WERI-Rb-1 (cell line): ENCODE data around the gene TCFL5.

Experiments used
- DNase-seq: peaks from one replicate; pipeline ENCODE4 v3.0.0-alpha.2; 2020
- H3K27ac ChIP-seq: fragments of 250-450 bp; sonication (Bioruptor Pico); 2 replicates; pipeline ENCODE4 v1.5.1; 2020; ENCODE audit warnings: mild to moderate bottlenecking, moderate library complexity
- H3K27me3 ChIP-seq: fragments of 250-450 bp; sonication (Bioruptor Pico); 2 replicates; pipeline ENCODE4 v1.5.1; 2021; ENCODE audit warnings: mild to moderate bottlenecking, low read depth, moderate library complexity; ENCODE audit not compliant: insufficient read depth, severe bottlenecking
- H3K36me3 ChIP-seq: fragments of 250-450 bp; sonication (Bioruptor Pico); 2 replicates; pipeline ENCODE4 v1.5.1; 2020; ENCODE audit warnings: mild to moderate bottlenecking, moderate library complexity
- H3K4me3 ChIP-seq: 2 replicates; pipeline ENCODE4 v1.5.1; 2011; ENCODE audit warnings: low read depth, mild to moderate bottlenecking, control low read depth, low read length
- H3K9me3 ChIP-seq: fragments of 250-450 bp; sonication (Bioruptor Pico); 2 replicates; pipeline ENCODE4 v1.5.1; 2021; ENCODE audit warnings: mild to moderate bottlenecking, moderate library complexity; ENCODE audit not compliant: severe bottlenecking
- CTCF ChIP-seq: IDR thresholded peaks from 2 replicates; pipeline ENCODE4 v1.5.1; 2011; ENCODE audit warnings: low read depth, mild to moderate bottlenecking, control low read depth, inconsistent platforms, low read length

The TCFL5 gene

GRCh38 chr20:62795023-62795761, 66.4 kb downstream of the TCFL5 start:
- peak overlapping the region; percentile 78 for H3K4me3 ChIP-seq
- no peaks in the 10 kb centered on the region for H3K27me3 ChIP-seq
- peak overlapping the region; percentile 91 for H3K27ac ChIP-seq
- peak; percentile 76 for DNase-seq
- no peak for TF ChIP-seq CTCF
- H3K36me3 ChIP-seq: peaks cover 32% of the 10 kb centered on the region
- no peaks in the 10 kb centered on the region for H3K9me3 ChIP-seq

GRCh38 chr20:62794007-62794724, 67.5 kb downstream of the TCFL5 start:
- peak overlapping the region; percentile 78 for H3K4me3 ChIP-seq
- peak; percentile 93 for DNase-seq
- no peak for TF ChIP-seq CTCF
- peaks cover 22% of the 10 kb centered on the region for H3K36me3 ChIP-seq
- no peaks in the 10 kb centered on the region for H3K27me3 ChIP-seq
- peak overlapping the region; percentile 91 for H3K27ac ChIP-seq
- H3K9me3 ChIP-seq: no peaks in the 10 kb centered on the region

- Histone ChIP-seq H3K4me3 (peak overlapping the region; percentile 28), H3K36me3 (peaks cover 17% of the 10 kb centered on the region), H3K27me3 (no peaks in the 10 kb centered on the region), H3K27ac (no peak overlapping the region; the same call in 1 of the 2 replicates), H3K9me3 (no peaks in the 10 kb centered on the region)
- DNase-seq: no peak
- no peak for TF ChIP-seq CTCF
Observed at GRCh38 chr20:62793757-62794006, 67.9 kb downstream of the TCFL5 start.

GRCh38 chr20:62792940-62793756, 68.5 kb downstream of the TCFL5 start:
- Histone ChIP-seq H3K36me3 (peaks cover 12% of the 10 kb centered on the region), H3K27ac (no peak overlapping the region), H3K4me3 (no peak overlapping the region), H3K27me3 (no peaks in the 10 kb centered on the region), H3K9me3 (no peaks in the 10 kb centered on the region)
- TF ChIP-seq CTCF: no peak
- DNase-seq: no peak

GRCh38 chr20:62792182-62792939, 69.3 kb downstream of the TCFL5 start:
- Histone ChIP-seq H3K9me3 (no peaks in the 10 kb centered on the region), H3K36me3 (peaks cover 4% of the 10 kb centered on the region), H3K27me3 (no peaks in the 10 kb centered on the region), H3K27ac (no peak overlapping the region), H3K4me3 (no peak overlapping the region)
- DNase-seq: no peak
- no peak for TF ChIP-seq CTCF
